Measurements from ENCODE around the gene HACD4.
"Not testable (repeated sequence)": the region's sequence is repeated elsewhere in the genome, so short reads cannot be mapped to it uniquely, and the experiment has no call there.

The HACD4 gene

GRCh38 chr9:20973246-20973947 lies 58.0 kb downstream of the HACD4 start:
- DNase-seq, result not testable (repeated sequence)

GRCh38 chr9:20972684-20973083 lies 58.8 kb downstream of the HACD4 start:
- no peak for DNase-seq

GRCh38 chr9:20962536-20963225 lies 68.8 kb downstream of the HACD4 start:
- DNase-seq, result no peak

GRCh38 chr9:20950707-20951106 lies 80.7 kb downstream of the HACD4 start:
- no peak for DNase-seq
